H1 (cell line): Measurements from ENCODE around the gene NEUROD4. TPM values are rescaled to one million over a fixed set of nuclear protein-coding genes. Genes with fewer than 3 reads are reported as not detected.
A peak's percentile ranks its signal among the peaks of the same experiment; 100 is the strongest.

Source experiments
- EGR1 ChIP-seq: IDR thresholded peaks from 2 replicates; pipeline ENCODE4 v1.6.1; 2011; ENCODE audit warnings: low read depth, low read length, borderline replicate concordance
- FOSL1 ChIP-seq: IDR thresholded peaks from 2 replicates; pipeline ENCODE4 v1.6.1; 2011; ENCODE audit warnings: mild to moderate bottlenecking, low read depth, low read length, moderate library complexity; ENCODE audit not compliant: insufficient read depth
- RAD21 ChIP-seq, 2 experiments: IDR thresholded peaks in 1 of 2; conservative IDR thresholded peaks in 1 of 2; 2 replicates each; pipeline ENCODE4 v1.6.1; 2011; ENCODE audit warnings: low read depth in 2 of 2, low read length in 2 of 2, improper control_type of control experiment in 1 of 2, inconsistent platforms in 1 of 2, mild to moderate bottlenecking in 1 of 2, moderate library complexity in 1 of 2
- RXRA ChIP-seq: IDR thresholded peaks from 2 replicates; pipeline ENCODE4 v1.6.1; 2011; ENCODE audit warnings: low read depth, mild to moderate bottlenecking, low read length, moderate library complexity; ENCODE audit not compliant: insufficient read depth
- SIX5 ChIP-seq: IDR thresholded peaks from 2 replicates; pipeline ENCODE4 v1.6.1; 2011; ENCODE audit warnings: mild to moderate bottlenecking, low read depth, low read length
- SP4 ChIP-seq: IDR thresholded peaks from 2 replicates; pipeline ENCODE4 v1.6.1; 2012; ENCODE audit warnings: low read length, inconsistent platforms
- TCF12 ChIP-seq: IDR thresholded peaks from 2 replicates; pipeline ENCODE4 v1.6.1; 2011; ENCODE audit warnings: low read depth, mild to moderate bottlenecking, low read length
- polyA plus RNA-seq, 7 experiments: library from polyadenylated mRNA; depleted of rRNA in 3 of 7; stranded (reverse) in 5 of 7; unstranded in 2 of 7; fragments of >200 nt in 5 of 7; fragments of 200-250 nt in 2 of 7; gene quantifications; 1 replicate in 5 of 7; 2 replicates in 1 of 7; 4 replicates in 1 of 7; pipeline versions ENCODE4 v1.2.1 to v1.2.3, GENCODE V29; 2011 to 2013; ENCODE audit warnings: missing spikeins in 2 of 7, mixed read lengths in 2 of 7
- total RNA-seq: library from RNA; stranded (reverse); fragmentation: NEBNext Ultra II Directional; extraction: Animal tissue kit (Norgen Biotek cat#: 25700); gene quantifications from 2 replicates; pipeline ENCODE4 v1.2.1, GENCODE V29; 2021

Gene NEUROD4
- total and polyA plus RNA-seq, 2 of the 8 experiments (the other 6 are each of a cell fraction or from before 2014, with no cell fraction given): not detected

DNA sequence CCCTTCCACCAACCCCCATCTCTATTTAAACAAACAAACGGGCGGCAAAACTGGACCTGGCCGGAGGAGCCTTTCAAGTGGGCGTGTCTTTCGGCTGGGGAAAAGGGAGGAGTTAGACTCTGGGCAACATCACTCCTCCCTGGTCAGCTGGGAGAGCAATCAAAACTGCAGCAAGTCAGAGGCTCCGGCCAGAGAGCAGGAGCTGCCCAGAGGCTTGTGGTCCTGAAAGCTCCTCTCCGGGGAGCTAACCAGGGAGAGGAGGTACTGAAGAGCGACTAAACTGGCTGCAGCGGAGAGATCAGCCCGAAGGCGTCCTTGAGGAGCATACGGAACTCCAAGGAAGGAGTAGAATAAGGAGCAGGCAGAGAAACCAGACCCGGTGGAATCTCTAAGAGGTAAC is at the start of gene NEUROD4 (continued):
- TF ChIP-seq TCF12: no peak
- no peak for TF ChIP-seq RXRA
- TF ChIP-seq SP4: 0 out of 2 replicates have a peak, but pooled peaks have one; percentile 76
- TF ChIP-seq EGR1: no peak
- no peak for TF ChIP-seq SIX5
- no peak for TF ChIP-seq FOSL1
- TF ChIP-seq RAD21 (IDR thresholded peaks at IDR 0.05 in 1 of 2, conservative IDR thresholded peaks at IDR 0.05 in 1 of 2; ENCODE audit: low read depth in 2 of 2, low read length in 2 of 2): peak in 1 of 2 experiments; percentile 21; a peak in 1 of 4 replicates
